Skeletal muscle tissue (tissue), 5 donors: Measurements from ENCODE around the gene RAB3B. TPM values are rescaled to one million over a fixed set of nuclear protein-coding genes. Genes with fewer than 3 reads are reported as not detected.

Experiments used
- H3K27ac ChIP-seq: one replicate; pipeline ENCODE4 v1.7.0; 2013; ENCODE audit warnings: mild to moderate bottlenecking, low read depth, low read length, inconsistent platforms
- H3K27me3 ChIP-seq, 3 donors: one replicate each; pipeline ENCODE4 v1.7.0; 2013; ENCODE audit warnings: low read length in 3 of 3; ENCODE audit not compliant: control insufficient read depth in 3 of 3, insufficient read depth in 3 of 3
- H3K36me3 ChIP-seq, 3 donors: one replicate each; pipeline ENCODE4 v1.7.0; 2013; ENCODE audit warnings: low read length in 3 of 3; ENCODE audit not compliant: control insufficient read depth in 3 of 3, insufficient read depth in 3 of 3
- H3K4me1 ChIP-seq, 3 donors: one replicate each; pipeline ENCODE4 v1.7.0; 2013; ENCODE audit warnings: low read length in 3 of 3, mild to moderate bottlenecking in 3 of 3; ENCODE audit not compliant: control insufficient read depth in 3 of 3, insufficient read depth in 3 of 3
- H3K4me3 ChIP-seq, 3 donors: one replicate each; pipeline ENCODE4 v1.7.0; 2013; ENCODE audit warnings: low read length in 3 of 3
- H3K9ac ChIP-seq, 3 donors: one replicate each; pipeline ENCODE4 v1.7.0; 2013; ENCODE audit warnings: low read length in 3 of 3, mild to moderate bottlenecking in 3 of 3, moderate library complexity in 2 of 3, low read depth in 1 of 3
- H3K9me3 ChIP-seq, 3 donors: one replicate each; pipeline ENCODE4 v1.7.0; 2013; ENCODE audit warnings: low read length in 3 of 3; ENCODE audit not compliant: control insufficient read depth in 3 of 3
- small RNA-seq: library from RNA; depleted of rRNA; stranded (forward); fragments of <200 nt; gene quantifications from one replicate; pipeline ENCODE3, GENCODE V24; 2014
- total RNA-seq: library from RNA; depleted of rRNA; stranded (reverse); fragments of >200 nt; gene quantifications from one replicate; pipeline ENCODE4 v1.2.3, GENCODE V29; 2014
- donor health status: Osteomylitis.

The RAB3B gene
- total RNA-seq, 1 donor from 2014 or later, result under 0.01 TPM

DNA sequence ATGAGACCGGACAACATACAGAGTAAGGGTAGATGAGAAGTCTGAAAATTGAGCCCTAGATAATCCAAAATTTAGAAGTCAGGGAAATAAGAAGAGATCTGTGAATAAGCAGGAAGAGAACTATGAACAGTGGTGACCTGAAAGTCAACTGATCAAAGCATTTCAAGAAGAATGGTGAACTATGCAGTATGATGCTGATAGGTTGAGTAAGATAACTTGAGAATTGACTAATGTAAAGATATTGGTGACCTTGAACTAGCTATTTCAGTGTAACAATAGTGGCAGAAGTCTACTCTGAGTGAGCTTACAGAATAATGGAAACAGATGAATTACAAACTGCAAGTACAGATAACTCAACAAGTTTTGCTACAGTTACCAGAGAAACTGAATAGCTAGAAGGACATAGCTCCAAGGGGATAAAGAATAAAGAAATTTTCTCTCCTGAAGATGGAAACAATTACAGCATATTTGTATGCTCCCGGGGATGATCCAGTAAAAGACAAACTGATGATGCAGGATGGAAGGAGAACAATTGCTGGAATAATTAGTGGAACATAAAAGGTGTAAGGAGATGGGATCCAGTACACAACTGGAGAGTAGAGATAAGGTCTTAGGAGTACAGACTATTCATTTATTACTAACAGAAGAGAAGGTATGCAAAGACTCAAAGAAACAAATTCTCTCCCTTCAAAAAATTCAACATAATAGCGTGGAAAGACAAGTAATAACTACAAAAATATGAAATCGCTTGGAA lies 122.8 kb downstream of the RAB3B start:
- H3K4me1 ChIP-seq, result peaks cover 0 to 8% (median 2%) of the 10 kb centered on the region in 3 donors
- no peaks in the 10 kb centered on the region for H3K9me3 ChIP-seq
- no peaks in the 10 kb centered on the region for H3K27me3 ChIP-seq
- H3K9ac ChIP-seq, result no peak overlapping the region
- H3K4me3 ChIP-seq, result no peak overlapping the region
- no peak overlapping the region for H3K27ac ChIP-seq
- H3K36me3 ChIP-seq, result no peaks in the 10 kb centered on the region

DNA sequence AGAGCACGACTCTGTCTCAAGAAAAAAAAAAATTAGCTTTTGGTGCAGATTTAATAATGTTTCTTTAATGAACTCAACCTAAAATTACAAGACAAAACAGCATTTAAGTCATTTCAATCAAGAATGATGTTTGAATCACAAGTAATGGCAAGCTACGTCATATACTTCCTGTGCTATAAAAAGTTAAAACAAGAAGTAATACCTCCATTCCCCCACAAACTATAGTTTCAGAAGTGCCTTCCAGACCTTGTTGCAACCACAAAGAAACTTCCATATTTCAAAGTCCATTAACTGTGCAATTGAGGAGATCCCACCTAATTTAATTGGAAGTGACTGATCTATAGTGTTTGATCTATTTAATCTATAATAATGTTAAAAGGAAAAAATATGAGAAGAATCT lies 127.1 kb downstream of the RAB3B start:
- Histone ChIP-seq H3K27me3 (no peaks in the 10 kb centered on the region), H3K9me3 (no peaks in the 10 kb centered on the region), H3K4me1 (peaks cover 8 to 18% (median 9%) of the 10 kb centered on the region in 3 donors), H3K27ac (no peak overlapping the region), H3K9ac (no peak overlapping the region), H3K36me3 (no peaks in the 10 kb centered on the region), H3K4me3 (no peak overlapping the region)

DNA sequence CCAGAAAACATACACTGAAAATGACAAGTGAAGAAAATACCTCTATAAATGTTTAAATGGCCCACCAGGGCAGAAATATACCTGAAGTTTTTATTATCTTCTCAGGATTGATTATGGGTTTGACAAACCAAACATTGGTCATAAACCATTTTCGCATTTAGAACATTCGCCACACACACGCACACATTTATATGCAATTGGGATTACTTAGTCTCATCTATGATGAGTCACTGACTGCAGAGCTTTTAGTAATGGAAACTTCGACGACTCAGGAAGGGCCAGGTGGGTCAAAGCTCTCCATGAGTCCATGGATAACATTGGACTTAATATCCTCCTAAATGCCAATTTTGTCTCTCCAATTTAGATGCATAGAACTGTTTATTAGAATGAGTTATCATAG lies 128.8 kb downstream of the RAB3B start:
- H3K27ac ChIP-seq, result no peak overlapping the region
- no peaks in the 10 kb centered on the region for H3K9me3 ChIP-seq
- no peaks in the 10 kb centered on the region for H3K27me3 ChIP-seq
- no peak overlapping the region for H3K4me3 ChIP-seq
- H3K36me3 ChIP-seq, result no peaks in the 10 kb centered on the region
- H3K9ac ChIP-seq, result no peak overlapping the region
- peaks cover 8 to 18% (median 9%) of the 10 kb centered on the region in 3 donors for H3K4me1 ChIP-seq

DNA sequence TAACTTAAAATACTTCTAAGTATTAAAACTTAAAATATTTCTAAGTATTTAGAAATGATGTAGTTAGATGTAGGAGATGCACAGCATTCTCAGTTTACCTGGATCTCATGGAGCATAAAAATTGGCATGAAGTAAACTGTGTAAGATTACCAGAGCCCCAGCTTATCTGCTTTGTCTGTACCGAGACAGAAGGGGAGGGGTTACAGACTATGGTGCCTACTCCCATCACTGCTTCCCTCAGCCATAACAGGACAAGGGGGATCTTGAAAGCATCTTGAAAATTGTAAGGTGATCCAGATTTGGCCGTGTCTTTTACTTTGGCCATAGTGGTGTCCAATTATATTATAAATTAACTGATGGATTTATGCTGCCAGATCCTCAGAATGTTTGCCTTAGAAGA lies 130.8 kb downstream of the RAB3B start:
- Histone ChIP-seq H3K9ac (no peak overlapping the region), H3K27ac (no peak overlapping the region), H3K36me3 (no peaks in the 10 kb centered on the region), H3K4me1 (peaks cover 8 to 18% (median 9%) of the 10 kb centered on the region in 3 donors), H3K4me3 (no peak overlapping the region), H3K9me3 (no peaks in the 10 kb centered on the region), H3K27me3 (no peaks in the 10 kb centered on the region)

DNA sequence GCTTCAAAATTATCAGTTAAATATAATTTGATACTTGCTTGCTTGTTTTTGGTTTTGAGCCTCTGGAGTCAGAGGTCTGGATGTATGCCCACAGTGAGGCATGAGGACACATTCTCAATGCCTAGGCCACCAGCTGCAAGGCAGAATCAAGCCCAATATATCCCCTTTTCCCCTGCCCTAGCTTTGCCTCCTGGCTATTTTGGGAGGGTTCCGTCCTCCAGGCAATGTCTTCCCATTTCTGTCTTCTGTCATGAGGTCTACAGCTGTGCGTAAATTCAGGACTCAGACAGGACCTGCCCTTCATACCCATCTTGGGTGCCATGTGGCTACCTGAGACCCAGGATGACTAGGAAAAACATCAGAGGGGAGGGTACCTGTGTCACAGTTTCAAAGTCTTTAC lies 131.2 kb downstream of the RAB3B start:
- peaks cover 8 to 18% (median 9%) of the 10 kb centered on the region in 3 donors for H3K4me1 ChIP-seq
- H3K36me3 ChIP-seq, result no peaks in the 10 kb centered on the region
- no peaks in the 10 kb centered on the region for H3K9me3 ChIP-seq
- no peak overlapping the region for H3K4me3 ChIP-seq
- no peaks in the 10 kb centered on the region for H3K27me3 ChIP-seq
- H3K27ac ChIP-seq, result no peak overlapping the region
- H3K9ac ChIP-seq, result no peak overlapping the region

DNA sequence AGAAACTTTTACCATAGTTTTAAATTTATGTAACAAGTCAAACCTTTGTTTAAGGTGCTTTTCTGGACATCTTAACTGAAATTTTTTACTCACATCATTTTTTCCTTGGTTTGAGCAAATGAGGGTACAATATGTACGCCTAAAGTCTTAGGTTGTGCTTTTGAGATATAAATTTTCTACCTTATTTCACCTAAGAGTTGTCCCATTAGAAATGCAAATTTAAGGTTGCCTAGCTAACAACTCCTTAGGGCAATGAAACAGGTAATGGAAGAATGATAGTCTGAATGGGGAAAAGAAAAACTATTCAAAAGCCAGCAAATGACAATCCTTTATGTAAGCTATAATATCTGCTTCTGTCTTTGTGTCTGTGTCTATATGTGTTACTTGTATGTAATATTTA lies 131.6 kb downstream of the RAB3B start:
- Histone ChIP-seq H3K36me3 (no peaks in the 10 kb centered on the region), H3K4me1 (peaks cover 8 to 18% (median 9%) of the 10 kb centered on the region in 3 donors), H3K27ac (no peak overlapping the region), H3K4me3 (no peak overlapping the region), H3K9me3 (no peaks in the 10 kb centered on the region), H3K27me3 (no peaks in the 10 kb centered on the region), H3K9ac (no peak overlapping the region)

Small RNA genes within 50 kb of the gene (small RNA-seq; reads per million reads assigned to genes)
- gene RN7SL290P, result not detected
- gene RNA5SP48, result not detected

Other genes starting within 250 kb of the RAB3B start
- gene NRDC, start 112.0 kb downstream of the RAB3B start, total RNA-seq, result 83.0 TPM
- gene KTI12, start 43.1 kb upstream of the RAB3B start, total RNA-seq, result 5.7 TPM
- 6.8 TPM for gene TXNDC12, start 64.5 kb upstream of the RAB3B start, total RNA-seq
- 53.2 TPM for gene BTF3L4, start 65.6 kb upstream of the RAB3B start, total RNA-seq
- gene ZFYVE9, start 151.4 kb upstream of the RAB3B start, total RNA-seq, result 33.9 TPM